Measurements from ENCODE around the gene LYPD1.

Gene LYPD1

DNA sequence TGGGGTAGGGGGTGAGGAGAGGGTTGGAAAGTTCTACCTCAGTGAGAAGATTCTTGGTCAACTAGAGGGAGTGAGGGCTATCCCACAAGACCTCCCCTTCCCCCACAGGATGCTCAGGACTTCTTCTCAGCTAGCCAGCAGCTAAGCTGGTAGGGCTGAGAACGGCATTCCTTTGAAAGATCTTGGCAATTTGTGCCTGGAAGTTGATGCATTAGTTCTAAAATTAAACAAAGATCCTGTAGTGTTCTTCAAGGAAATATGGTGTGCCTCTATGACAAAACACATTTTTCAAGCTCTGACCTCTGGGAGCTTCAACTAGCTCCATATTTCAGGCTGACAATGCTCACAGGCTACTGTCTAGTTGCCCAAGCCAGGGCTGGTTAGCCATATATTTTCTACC lies 2.3 kb downstream of the LYPD1 start:
- no peak for DNase-seq (ENCODE audit: low spot score)
- TF ChIP-seq, protein P1, sequence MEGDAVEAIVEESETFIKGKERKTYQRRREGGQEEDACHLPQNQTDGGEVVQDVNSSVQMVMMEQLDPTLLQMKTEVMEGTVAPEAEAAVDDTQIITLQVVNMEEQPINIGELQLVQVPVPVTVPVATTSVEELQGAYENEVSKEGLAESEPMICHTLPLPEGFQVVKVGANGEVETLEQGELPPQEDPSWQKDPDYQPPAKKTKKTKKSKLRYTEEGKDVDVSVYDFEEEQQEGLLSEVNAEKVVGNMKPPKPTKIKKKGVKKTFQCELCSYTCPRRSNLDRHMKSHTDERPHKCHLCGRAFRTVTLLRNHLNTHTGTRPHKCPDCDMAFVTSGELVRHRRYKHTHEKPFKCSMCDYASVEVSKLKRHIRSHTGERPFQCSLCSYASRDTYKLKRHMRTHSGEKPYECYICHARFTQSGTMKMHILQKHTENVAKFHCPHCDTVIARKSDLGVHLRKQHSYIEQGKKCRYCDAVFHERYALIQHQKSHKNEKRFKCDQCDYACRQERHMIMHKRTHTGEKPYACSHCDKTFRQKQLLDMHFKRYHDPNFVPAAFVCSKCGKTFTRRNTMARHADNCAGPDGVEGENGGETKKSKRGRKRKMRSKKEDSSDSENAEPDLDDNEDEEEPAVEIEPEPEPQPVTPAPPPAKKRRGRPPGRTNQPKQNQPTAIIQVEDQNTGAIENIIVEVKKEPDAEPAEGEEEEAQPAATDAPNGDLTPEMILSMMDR (IDR thresholded peaks at IDR 0.05; ENCODE audit: extremely low read depth, missing control alignments) = no peak

DNA sequence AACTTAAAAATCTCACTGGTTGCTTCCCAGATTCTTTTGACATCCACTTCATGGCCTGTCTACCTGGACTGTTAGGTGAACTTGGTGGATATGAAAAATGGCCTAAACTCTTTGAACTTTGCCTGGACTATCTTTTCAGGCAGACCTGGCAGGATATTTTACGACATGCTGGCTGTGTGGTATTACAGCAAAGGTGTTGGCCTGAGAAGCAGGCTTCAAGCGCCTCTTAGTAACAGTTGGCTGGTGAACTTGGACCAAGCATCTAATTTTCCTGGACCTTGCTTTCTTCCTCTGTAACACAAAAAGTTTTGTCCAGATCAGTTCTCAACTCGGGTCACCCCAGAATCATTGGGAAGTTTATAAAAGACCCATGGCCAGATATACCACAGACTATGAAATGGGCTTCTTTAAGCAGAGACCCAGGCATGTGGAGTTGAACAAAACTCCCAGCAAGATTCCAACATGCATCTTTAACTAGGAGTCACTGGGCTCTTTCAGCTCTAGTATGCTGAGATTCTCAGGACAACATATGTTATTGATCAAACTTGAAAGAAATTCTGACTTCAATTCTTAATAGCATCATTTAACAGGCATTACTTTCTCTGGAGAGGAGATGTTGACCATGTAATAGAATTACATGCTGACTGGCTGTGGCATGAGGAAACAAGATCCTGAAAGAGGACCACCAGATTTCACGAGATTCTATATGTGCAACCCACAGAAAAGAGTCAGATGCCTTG lies 4.4 kb downstream of the LYPD1 start:
- DNase-seq (ENCODE audit: low spot score) = no peak
- TF ChIP-seq, protein P1 (IDR thresholded peaks at IDR 0.05; ENCODE audit: extremely low read depth, missing control alignments) = no peak

DNA sequence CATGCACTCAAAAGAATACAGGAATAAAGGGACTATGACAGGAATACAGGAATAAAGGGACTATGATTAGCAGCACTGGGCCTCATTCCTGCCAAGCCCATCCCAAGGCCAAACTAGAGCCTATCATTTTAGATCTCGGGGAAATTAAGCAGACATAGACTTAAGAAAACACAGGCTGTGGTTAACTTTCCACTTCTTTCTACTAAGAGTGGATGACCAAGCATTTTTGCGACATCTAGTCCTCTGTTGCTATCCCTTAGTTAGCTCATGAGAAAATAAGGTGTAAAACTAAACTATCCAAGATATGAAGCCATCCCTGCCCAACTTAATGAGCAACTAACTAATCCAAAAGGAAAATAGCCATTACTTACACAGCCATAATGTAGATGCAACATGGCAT lies 5.9 kb downstream of the LYPD1 start:
- TF ChIP-seq, protein P1 (IDR thresholded peaks at IDR 0.05; ENCODE audit: extremely low read depth, missing control alignments) = no peak
- no peak for DNase-seq (ENCODE audit: low spot score)

DNA sequence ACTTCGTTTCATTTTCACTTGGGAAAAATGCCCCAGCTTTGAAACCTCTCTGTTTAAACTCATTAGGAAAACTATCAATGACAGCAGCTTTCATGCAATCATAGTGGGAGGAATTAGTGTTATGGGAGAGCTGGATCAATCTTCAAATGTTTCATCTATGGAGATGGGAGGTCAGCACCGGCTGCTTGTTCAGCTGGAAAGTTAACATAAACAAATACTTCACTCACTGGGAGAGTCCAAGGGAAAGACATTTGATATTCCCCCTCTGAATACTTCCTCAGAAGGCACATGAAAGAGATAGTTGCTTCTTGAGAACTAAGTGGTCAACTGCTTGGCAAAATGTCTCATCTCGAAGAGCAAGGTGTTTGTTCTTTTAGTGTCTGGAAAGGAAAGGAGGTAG lies 7.3 kb downstream of the LYPD1 start:
- TF ChIP-seq, protein P1 (IDR thresholded peaks at IDR 0.05; ENCODE audit: extremely low read depth, missing control alignments) = no peak
- no peak for DNase-seq (ENCODE audit: low spot score)

DNA sequence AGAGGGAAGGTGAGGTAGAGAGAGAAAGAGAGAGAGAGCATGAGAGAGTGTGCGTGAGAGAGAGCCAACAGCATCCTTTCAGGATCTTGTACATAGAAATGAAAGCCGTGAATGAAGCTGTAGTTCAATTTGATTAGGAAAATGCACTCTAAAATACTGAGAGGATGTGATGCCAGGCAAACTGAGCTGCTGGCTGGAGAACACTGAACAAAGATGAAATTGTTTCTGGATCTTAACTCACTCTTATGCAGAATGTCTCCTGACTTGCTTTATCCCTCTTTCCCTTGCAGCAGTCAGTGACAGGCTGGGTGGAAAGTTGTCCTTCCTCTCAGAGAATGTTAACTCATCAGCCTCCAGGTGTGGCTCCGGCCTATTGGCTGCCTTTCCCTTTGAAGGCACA lies 10.7 kb downstream of the LYPD1 start:
- TF ChIP-seq, protein P1 (IDR thresholded peaks at IDR 0.05; ENCODE audit: extremely low read depth, missing control alignments) = no peak
- no peak for DNase-seq (ENCODE audit: low spot score)

DNA sequence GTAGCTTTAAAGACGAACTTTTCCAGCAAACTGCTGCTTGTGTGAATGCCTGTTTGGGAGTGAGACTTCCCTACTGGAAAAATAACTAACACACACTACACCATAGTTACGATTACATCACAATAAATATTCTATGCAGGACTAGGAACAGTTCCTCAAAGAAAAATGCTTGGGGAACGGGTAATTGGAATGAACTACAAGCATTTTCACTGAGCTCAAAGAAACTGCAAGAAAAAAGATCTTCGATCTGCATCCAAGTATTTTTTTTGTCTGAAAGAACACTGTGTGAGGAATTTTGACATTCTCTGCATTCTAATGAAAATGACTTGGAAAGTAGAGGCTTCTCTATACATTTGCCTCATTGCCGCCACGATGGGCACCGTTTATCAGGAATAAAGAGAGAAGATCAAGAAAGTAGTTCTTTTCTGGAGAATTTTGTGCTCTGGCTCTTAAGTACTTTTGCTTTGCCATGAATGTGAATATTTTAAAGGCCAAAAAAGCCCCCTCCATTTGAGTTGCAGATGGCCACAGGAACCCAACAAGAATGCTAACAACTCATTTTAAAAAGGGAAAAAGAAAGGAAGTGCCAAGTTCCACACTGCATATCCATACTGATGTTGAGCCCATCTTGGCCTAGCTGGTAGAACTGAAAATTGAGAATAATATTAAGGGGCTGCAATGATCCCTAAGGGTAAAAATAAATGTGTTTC lies 13.6 kb downstream of the LYPD1 start:
- TF ChIP-seq, protein P1 (IDR thresholded peaks at IDR 0.05; ENCODE audit: extremely low read depth, missing control alignments) = no peak
- no peak for DNase-seq (ENCODE audit: low spot score)

DNA sequence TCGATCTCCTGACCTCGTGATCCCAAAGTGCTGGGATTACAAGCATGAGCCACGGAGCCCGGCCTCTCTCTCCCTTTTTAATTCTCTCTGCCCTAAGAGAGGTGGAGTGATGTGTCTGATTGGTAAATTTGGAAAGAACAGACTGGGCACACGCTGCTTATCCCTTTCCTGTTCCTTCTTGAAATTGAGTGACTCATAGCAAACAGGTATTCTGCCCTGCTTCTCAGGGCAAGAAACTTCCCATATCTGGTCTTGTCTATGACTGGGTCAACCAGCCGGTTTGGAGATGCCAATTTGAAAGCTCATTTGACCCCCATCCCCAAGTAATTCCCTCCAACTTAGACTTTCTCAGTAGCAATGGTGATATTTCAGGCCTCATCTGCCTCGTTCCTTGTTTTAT lies 15.0 kb downstream of the LYPD1 start:
- no peak for DNase-seq (ENCODE audit: low spot score)
- TF ChIP-seq, protein P1 (IDR thresholded peaks at IDR 0.05; ENCODE audit: extremely low read depth, missing control alignments) = no peak

Data from GM20000 (cell line).